HG03060 (cell line): ENCODE data around the gene C2orf74.
A peak's percentile ranks its signal among the peaks of the same experiment; 100 is the strongest.
"Not testable (repeated sequence)": the region's sequence is repeated elsewhere in the genome, so short reads cannot be mapped to it uniquely, and the experiment has no call there.

ENCODE experiments used
- ATAC-seq: cut with Tn5 transposase; IDR thresholded peaks from one replicate; pipeline ENCODE4 v1.9.1; 2021; ENCODE audit warnings: low read depth, moderate number of reproducible peaks; ENCODE audit not compliant: unreplicated experiment

The C2orf74 gene

DNA sequence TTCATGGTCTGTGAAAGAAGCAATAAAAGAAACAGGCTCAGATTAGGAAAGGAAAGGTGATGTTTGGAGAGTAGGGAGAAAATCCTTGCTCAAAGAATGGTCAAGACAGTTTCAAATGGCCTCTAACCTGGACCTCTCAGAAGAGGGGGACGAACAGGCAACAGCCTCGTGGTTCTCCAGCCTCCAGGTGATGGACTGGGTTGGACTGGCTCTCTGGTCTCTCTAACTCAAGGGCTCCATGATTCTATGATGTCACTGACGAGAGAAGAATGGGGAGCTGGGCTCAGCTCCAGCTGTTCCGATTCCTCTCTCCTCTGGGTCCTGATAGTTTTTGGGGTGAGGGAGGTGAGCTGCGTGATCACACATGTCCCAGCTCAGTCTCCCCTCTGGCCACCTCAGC lies at the start of gene C2orf74:
Gene C2orf74, plus strand, starts transcription at position 301 of the 400 bp plus-strand sequence. CDS start 327 bp downstream, outside the sequence.
- ATAC-seq, result no peak

DNA sequence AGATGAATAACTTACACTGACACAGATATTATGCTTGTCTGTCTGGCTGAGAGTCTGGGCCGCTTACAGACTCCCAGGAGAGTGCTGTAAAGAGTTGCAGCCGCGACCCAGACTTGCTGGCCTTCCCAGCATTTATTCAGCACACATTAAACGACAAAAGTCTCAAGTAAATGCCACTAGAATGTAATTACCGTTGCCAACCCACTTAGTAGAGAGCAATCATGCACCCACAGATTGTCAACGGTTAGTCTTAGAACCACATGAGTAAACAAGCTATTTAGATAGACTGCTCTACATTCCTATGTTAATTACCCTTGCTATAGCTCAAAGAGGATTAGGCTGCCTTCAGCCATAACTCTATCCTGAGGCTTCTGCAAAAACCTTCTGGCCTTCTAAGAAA lies 47.8 kb upstream of the C2orf74 start:
- no peak for ATAC-seq

DNA sequence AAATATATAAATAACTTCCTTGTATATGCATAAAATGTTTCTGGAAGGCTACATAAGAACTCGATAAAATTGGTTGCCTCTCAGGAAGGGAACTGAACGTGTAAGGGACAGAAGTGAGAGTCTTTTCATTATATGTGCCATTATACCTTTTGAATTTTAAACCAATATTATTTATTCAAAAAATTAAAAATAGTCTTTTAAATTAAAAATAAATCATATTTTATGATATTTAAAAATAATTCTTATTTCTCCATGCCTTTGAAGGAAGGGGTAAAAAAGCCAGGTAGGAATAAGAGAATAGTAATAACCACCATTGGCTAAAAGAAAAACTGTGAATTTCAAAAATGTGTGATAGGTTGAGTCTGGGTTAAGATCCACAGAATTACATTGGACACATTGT lies 45.7 kb upstream of the C2orf74 start:
- ATAC-seq, result no peak

DNA sequence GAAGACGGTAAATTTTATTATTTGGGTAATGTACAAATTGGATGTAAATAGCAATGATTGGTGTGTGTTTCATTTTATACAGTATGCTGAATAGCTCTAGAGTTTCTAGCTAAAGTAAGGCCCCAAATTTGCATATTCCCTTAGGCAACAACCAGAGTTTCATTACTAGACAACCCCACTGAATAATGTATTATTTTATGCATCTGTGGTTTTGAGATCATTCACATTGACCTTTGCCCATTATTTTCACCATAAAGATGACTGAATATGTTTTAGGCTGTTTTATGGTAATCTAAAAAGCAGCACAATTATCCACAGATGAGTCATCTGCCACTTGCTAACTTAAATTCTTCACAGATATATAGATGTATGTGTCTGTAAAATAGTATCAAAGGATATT lies 44.5 kb upstream of the C2orf74 start:
- ATAC-seq, result no peak

DNA sequence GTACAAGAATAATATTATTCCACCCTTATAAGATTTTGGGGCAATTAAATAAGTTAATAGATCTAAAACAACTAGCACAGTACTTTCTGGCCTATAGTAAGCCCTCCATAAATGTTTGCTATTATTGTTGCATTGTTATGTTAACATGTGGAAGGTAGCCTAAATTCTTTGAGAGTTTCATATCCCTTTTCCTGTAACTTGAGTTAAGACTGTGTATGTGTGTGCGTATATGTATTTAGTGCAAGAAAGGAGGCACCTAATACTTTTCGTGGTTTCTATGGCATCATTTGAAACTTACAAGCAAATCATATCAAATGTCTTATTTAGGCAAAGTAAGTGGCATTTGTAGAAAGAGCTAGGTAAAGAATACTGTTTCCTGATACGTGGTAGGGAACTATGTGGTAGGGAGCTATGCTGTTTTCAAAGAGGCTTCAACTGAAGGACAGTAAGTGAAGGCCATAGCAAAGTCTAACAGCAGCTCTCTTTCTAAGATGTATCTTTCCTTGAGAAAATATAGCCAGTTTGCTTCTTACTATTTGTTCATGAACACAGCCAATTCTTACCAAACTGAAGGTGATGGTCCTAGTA lies 36.8 kb upstream of the C2orf74 start:
- ATAC-seq, result no peak

DNA sequence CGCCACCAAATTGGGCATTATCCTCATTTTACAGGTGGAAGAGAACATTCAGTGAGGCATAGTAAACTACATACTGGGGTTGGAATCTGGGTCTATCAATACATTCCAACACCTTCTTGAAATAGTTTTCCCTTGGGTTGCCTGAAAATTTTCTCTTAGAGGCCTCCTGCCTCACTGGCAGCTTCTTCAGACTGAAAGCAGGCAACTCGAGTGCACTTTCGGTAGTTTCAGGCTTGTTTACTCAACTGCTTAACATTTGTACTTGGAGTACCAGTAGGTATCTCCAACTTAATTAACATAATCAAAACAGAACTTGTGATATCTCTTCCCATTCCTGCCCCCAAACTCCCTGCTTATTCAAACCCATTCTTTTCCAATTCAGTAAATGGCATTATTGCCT lies 36.2 kb upstream of the C2orf74 start:
- ATAC-seq, result no peak

DNA sequence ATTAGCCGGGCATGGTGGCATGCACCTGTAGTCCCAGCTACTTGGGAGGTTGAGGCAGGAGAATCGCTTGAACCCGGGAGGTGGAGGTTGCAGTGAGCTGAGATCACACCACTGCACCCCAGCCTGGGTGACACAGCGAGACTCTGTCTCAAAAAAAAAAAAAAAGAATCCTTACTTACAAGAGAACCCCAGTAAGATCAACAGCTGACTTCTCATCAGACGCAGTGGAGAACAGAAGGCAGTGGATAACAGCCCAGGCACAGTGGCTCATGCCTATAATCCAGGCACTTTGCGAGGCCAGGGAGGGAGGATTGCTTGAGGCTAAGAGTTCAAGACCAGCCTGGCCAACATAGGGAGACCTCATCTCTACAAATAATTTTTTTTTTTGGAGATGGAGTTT lies 33.9 kb upstream of the C2orf74 start:
- ATAC-seq, result not testable (repeated sequence)

DNA sequence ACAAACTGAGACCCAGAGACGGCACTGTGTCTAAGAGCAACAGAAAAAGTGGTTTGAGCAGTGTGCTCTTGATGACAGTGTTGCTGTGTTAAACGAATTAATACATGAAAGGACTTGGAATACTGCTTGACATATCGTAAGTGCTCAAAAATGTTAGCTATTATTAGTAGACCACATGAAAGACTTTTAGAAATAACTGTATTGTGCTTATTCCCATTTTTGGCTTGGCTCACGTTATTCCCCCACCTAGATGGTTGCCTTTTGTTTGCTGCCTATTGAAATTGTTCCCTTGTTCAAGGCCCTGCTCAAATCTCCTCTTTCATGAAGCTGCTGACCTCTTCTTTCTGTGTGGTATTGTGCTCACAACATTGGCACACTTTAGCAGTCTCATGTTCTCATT lies 27.8 kb upstream of the C2orf74 start:
- ATAC-seq, result no peak

DNA sequence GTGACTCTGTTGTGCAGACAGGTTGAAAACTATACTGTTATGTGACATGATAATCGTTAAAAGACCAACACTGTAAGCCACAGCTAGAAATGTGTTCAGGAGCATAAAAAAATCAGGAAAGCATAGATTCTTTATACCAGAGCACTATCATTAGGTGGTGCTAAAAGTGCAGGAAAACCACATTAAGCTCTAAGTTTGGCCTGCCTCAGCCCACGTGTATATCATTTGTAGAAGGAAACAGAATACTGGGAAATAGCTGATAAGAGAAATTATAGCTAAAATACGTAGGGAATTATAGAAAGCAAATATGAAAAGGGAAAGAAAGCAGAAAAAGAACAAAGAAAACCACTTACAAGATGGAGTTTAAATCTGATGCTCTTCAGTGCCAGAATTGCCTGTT lies 26.5 kb upstream of the C2orf74 start:
- ATAC-seq, result no peak

DNA sequence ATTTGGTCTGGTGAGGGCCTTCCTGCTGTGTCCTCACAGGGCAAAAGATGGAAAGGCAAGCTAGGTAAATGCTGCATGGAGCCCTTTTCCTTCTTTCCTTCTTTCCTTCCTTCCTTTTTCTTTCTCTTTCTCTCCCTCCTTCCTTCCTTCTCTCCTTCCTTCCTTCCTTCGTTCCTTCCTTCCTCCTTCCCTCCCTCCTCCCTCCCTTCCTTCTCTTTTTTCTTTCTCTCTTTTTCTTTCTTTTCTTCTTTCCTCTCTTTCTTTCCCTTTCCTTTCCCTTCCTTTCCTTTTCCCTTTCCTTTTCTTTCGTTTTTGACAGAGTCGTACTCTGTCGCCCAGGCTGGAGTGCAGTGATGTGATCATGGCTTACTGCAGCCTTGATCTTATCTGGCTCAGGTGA lies 23.1 kb upstream of the C2orf74 start:
- ATAC-seq, result no peak

DNA sequence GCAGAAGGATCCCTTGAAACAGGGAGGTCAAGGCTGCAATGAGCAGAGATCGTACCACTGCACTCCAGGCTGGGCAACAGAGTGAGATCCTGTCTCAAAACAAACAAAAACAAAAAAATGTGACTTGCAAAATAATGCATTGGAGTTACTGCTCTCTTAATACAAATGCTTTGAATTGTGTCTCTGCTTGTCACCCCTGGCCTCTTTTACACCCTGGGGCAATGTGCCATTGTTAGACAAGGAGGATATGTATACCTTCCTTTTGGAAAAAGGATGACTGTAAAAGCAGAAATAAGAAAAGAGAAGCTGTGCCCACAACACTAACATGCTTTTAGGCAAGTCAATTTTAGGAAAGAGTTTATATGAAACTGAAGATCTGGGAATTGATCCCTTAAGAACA lies 20.8 kb upstream of the C2orf74 start:
- ATAC-seq, result no peak

DNA sequence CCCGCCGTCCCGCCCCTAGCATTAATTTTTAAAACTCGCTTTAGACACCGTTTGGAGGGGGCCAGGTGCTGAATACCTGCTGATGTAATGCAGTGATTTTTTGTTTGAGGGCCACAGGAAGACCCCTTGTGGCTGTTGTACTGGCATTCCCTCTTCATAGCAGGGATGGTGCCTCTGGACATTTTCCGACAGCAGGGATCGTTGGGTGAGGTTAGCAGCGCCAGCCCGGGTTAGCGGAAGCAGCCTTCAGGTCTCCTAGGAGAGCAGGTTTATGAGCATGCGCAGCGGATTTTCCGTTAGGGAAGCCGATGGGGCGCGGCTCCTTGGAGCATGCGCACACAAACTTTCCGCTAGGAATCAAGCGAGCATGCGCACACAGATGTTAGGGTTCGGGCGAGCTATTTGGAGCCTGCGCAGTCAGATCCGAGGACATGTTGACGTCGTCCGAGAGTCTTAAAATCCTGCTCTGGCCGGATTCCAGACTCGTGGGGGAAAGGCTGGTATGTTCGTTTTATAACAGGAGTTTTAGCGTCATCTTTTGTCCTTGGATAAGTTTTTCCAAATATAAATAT lies 17.2 kb upstream of the C2orf74 start:
- peak; percentile 92 for ATAC-seq

DNA sequence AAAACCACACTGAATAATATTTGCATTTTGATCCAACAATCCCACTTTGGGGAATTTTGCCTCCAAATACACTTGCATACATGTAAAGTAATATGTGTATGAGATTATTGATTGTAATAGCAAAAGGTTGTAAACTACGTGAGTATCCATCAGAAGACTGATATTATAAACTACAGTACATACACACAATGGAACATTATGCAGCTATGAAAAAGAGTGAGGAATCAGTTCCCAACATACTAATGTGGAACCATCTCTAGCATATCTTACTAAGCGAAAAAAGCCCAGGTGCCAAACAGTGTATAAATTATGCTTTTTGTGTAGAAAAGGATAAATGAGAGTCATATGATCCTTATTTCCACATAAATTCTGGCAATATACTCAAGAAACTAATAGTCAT lies 16.0 kb upstream of the C2orf74 start:
- ATAC-seq, result no peak

DNA sequence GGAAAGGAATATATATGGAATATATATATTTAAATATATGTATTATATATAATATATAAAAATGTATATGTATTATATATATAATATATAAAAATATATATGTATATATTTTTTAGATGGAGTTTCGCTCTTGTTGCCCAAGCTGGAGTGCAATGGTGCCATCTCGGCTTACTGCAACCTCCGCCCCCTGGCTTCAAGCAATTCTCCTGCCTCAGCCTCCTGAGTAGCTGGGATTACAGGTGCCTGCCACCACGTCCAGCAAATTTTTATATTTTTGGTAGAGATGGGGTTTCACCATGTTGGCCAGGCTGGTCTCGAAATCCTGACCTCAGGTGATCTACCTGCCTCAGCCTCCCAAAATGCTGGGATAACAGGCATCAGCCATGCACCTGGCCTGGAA lies 13.9 kb upstream of the C2orf74 start:
- ATAC-seq, result not testable (repeated sequence)

DNA sequence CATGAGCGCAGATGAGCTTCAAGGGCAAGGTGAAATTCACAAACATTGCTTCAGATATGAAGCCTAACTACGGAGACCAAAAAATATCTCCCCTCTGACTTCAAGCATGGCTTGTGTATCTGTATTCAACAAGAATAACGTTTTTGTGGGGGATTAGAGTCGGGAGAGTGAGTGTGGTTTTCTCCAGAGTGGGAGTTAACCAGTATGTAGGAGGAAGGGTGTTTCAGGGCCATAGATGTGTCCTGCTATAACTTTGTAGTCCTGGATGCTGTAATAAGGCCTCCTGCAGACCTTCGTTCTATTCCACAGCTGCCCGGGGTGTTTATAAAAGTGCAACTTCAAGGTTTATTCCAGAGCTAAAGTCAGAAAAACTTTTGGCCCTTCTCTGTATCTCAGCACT lies 12.9 kb upstream of the C2orf74 start:
- no peak for ATAC-seq

DNA sequence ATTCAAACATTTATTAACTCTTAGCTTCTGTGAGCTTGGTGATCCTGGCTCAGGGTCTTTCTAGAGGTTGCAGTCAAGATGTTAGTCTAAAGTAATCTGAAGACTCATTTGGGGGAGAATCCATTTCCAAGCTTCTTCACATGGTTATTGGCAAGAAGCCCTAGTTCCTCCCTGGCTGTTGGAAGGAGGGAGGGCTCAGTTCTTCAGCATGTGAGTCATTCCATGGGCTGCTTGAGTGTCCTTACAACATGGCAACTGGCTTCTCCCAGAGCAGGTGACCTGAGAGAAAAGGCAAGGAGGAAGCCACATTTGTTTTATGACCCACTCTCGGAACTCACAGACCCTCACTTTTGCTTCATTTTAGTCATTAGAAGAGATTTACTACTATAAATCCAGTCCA lies 10.6 kb upstream of the C2orf74 start:
- ATAC-seq, result no peak

DNA sequence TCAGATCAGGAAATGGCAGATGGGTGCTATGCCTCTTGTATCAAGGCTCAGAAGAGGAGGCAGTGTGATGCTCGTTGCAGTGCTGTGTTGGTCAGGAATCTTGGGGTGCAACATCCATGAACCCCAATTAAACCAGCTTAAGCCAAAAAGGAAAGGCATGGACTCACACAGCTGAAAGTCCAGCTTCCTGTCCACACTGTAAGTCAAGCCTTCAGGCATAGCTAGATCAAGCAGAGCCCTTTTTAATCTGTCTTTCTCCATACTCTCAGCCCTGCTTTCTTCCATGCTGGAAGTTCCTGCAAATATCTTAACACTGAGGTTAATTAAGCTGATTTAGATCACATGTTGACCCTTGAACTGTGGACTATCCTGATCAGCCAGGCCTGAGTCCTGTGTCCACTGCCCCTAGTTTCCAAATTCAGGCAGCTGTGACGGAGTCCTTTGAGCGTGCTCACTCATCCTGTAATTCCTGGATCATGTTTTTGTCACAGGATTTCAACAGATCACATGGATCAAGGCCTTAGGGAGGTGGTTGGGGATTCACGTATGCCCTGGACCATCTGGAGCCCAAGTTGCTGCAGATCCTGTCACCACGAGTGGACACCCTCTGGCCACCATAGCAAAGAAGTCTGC lies 4.5 kb upstream of the C2orf74 start:
- ATAC-seq, result no peak

DNA sequence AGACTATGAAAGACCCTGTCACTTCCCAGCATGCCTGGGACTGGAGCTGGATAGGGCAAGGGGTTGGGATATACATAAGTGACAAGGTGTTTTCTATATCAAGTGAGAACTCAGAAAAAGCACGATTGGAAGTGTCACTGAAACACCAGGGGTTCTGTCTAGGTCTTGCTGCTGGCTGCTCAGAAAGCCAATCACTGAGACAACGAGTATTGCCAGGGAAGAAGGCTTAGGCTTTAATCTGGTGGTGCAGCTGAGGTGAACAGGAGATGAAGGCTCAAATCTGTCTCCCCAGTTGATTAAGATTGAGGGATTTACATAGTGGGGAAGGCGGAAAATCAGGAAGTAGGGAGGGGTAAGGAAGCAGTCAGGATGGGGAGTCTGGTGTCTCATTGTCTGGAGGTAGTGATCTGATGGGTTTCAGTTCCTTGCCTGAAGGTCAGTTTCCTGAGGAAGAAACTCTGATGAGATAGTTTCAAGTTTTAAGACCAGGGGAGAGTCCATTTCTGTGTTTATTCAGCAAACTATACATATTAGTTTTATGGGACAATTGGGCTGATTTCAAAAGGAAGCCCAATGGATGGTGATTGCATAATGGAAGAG lies 3.5 kb upstream of the C2orf74 start:
- no peak for ATAC-seq

DNA sequence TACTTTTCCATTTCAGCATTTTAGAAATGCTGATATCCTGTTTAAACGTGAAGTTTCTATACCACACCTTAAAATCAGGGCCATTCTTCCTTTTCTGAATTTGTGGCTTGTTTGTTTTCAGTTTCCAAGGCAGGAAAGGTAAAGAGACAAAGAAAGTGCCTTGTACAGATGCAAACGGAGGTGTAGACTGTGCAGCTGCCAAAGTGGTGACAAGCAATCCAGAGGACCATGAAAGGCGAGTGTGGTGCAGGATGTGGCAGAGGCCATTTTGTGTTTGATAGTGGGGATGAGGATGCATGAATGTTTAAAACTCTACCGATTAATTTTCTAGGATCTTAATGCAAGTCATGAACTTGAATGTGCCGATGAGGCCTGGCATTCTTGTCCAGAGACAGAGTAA lies 733 bp downstream of the C2orf74 start:
- no peak for ATAC-seq

DNA sequence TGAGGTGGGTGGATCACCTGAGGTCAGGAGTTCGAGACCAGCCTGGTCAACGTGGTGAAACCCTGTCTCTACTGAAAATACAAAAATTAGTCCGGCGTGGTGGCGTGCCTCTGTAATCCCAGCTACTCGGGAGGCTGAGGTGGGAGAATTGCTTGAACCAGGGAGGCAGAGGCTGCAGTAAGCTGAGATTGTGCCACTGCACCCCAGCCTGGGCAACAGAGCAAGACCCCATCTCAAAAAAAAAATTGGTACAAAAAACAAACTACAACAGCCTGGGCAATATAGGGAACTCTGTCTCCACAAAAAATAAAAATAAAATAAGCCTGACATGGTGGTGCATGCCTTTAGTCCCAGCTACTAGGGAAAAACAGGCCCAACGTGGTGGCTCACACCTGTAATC lies 3.1 kb downstream of the C2orf74 start:
- ATAC-seq, result not testable (repeated sequence)

DNA sequence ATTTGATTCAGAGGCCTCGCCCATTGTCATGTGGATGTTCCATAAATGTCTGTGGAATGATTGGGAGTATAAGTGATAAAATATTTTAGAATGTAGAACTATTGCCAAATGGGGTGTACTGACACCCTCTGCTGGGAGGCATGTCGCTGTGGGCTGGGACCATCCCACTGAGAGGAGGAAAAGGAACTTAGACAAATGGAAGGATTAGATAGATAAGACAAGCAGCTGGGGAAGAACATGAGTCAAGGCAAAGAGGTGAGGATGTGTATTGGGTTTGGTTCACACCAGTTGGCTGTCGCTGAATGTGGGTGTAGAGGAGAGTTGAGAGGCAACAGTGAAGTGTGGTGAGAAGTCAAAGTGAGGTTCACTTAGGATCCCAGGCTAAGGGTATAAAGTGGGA lies 4.0 kb downstream of the C2orf74 start:
- no peak for ATAC-seq

DNA sequence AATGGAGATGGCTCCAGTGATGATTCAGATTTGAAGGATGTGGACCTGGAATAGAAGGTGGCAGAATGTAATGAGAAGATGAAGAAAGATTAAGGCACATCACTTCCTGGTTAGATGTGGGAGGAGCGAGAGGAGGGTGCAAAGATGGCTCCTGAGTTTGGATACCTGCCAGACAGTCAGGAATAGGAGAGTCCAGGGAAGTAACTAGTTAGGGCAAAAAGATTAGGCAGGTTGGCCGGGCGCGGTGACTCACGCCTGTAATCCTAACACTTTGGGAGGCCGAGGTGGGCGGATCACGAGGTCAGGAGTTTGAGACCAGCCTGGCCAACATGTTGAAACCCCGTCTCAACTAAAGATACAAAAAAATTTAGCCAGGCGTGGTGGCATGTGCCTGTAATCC lies 5.6 kb downstream of the C2orf74 start:
- no peak for ATAC-seq
